Measurements from ENCODE around the gene FOXL2.

Gene FOXL2

DNA sequence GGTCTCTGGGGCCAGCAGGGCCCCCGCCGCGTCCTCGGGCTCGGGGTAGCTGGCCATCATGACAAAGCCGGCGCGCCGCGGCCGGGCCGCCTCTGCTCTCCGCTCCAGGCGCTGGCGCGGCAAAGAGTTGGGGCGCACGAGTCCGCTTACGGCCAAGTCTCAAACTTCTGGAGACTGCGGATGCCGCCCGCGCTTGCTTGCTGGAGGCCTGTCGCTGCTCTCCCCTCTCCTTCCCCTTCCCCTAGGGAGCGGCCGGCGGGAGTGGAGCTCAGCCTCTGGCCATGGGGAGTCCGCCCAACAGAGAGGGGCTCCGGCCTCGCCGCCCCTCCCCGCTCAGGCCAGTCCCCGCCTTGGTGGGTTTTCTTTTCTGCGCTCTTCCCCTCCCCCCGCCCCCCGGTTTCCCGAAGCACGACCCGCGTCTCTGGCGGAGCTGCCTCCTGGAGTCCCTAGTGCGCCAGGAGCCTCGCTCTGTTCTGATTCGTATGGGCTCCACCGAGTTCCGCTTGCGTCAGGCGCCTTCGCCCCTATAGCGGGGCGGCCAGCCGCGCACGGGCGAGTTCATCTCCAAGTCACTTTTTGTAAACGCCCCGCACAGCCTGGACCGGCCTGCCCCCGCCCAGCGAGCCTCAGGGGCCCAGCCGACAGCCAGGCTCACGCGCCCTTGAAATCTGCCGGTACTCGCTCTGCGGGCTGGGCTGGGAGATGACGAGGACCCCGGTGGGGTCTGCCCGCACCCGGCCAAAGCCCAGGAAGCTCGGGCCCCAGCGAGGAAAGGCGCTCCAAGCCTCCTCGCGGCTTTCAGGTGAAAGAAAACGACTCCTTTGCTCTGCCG is at the start of gene FOXL2, which contains the start of gene FOXL2NB:
TSS of gene FOXL2 (minus strand) at position 475 of the 832 bp plus-strand sequence. CDS start at position 60, 415 bp downstream.
TSS of gene FOXL2NB (plus strand) at position 555 of the 832 bp plus-strand sequence. CDS start at position 703, 148 bp downstream.
- DNase-seq: no peak

DNA sequence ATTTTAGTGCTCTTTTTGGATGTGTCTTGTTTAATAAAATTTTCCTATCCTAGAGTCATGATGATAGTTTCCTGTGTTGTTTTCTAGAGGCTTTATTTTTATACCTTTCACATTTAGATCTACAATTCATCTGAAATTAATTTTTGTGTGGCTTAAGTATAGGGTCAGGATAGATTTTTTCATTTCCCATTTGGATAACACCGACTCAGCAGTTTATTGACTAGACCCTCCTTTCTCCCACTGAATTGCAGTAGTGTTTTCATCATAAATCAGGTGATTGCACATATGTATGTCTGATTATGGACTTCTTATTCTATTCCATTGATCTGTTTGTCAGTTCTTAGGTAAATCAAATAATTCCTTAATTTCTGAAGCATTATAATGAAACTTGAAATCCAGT is 48.8 kb upstream of the FOXL2 start:
- no peak for DNase-seq

DNA sequence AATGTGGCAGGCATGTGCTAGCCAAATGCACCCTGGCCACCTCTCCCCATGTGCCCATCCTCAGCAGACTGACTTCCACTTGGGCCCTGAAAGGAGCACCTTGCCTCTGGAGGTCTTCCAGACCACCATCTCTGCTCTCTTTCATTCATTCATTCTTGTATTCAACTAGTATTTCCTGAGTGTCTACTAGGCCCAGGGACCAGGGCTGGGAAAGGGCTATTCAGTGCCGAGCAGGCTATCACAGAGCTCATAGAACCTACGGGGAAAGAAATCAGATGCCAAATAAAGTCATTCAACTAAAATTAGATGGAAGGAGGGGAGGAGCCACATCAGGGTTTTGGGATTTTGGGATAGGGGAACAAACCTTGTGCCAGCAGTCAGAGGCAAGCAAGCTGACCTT is 40.2 kb upstream of the FOXL2 start:
- no peak for DNase-seq

DNA sequence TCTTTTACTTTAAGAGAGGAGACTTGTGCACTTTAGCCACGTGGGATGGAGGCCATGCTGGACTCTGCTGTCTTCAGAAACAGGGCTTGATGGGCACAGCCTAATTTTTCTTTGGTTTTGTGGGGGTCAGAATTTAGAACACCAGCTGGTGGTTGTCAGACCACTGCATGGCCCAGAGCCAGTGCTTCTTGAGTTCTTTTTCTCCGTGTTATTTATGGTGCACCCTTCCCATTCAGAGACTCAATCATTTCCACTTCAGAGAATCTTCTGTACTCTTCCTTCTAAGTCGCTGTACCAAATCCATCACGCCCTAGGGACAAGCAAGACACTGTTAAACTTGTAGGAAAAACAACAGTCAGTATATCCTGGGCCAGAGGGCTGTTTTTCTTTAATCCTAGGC is 39.0 kb upstream of the FOXL2 start:
- DNase-seq: no peak

DNA sequence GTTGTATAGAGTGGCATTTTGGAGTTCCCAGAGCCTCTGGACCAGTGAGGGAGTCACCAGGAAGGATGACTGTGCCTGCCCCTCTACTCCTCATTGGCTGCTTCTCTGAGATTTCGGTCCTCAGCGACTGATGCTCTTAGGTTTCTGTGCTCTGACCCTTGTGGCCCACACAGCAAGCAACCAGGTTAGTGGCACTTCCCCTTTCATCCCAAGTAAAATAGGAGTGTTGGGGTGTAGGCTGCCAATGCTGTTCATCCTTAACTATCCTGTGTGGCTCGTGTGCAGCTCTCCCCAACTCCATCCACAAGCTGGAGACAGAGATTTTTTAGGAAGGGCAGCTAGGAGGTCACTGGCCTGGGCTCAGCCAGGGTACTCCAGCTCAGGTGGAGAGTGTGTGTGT is 37.9 kb upstream of the FOXL2 start:
- no peak for DNase-seq

DNA sequence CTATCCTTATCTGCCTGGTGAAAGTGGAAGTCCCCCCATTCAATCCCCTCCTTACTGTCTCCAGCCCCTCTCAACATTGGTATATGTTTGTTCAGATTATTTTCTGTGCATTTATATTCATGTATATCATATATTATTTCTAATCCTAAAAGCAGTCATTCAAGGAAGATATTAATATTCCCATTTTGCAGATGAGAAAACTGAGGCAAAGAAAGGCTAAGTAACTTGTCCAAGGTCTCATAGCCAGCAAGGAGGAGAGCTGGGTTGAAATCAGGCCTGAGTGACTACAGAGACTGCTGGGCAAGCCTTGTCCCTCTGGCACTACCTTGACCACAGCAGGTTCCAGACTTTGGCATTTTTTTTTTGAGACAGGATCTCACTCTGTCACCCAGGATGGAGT is 29.1 kb upstream of the FOXL2 start:
- DNase-seq: no peak

DNA sequence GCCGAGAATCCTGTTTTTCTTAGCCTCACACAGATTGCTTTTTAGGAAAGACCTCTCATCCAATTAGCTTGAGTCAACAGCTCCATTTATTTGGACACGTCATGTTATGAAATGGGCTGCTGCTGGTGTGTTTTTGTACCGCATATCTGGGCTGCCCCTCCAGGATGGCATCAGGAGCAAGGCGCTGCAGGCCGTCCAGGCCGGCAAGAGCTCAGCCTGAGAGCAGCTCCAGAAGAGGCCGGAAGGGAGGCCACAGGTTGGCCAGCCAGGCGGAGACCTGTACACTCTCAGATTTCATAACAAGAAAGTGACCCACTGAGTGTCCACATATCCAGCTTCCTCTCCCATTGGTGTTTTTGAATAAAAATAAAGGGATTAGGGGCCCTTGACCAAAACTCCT is 28.4 kb upstream of the FOXL2 start:
- no peak for DNase-seq

DNA sequence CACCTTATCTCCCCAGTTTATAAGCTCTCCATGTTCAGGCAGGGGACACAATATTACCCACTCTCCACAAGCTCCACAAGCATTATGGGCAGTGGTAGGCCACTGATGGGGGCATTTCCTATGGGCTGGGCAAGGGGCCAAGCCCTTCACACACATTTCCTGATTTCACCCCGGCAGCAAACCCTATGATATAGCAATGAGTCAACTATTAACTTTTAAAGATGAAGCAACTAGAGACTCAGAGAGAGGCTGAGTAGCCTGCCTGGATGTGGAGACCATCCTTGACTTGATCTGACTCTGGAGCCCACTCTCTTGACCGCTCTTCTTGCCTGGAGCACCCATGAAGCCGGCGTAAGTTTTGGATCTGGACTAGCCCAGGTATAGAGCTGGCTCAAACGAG is 27.5 kb upstream of the FOXL2 start:
- no peak for DNase-seq

DNA sequence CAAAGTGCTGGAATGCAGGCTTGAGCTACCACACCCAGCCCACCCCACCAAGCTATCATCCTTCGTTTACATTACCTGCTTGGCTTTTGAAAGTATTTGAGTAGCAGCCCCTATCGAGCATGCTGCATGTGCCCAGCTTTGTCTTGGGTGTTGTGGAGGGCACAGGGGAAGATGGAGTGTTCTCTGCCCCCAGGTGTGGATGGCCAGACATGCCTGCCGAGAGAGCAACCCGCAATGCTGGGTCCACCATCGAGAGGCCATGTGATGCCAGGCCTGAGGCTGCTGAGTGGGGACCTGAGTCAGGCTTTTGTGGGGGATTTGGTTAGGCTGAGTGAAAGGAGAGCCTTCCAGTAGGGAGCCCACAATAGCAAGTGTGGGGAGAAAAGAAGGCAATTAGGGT is 26.0 kb upstream of the FOXL2 start:
- no peak for DNase-seq

DNA sequence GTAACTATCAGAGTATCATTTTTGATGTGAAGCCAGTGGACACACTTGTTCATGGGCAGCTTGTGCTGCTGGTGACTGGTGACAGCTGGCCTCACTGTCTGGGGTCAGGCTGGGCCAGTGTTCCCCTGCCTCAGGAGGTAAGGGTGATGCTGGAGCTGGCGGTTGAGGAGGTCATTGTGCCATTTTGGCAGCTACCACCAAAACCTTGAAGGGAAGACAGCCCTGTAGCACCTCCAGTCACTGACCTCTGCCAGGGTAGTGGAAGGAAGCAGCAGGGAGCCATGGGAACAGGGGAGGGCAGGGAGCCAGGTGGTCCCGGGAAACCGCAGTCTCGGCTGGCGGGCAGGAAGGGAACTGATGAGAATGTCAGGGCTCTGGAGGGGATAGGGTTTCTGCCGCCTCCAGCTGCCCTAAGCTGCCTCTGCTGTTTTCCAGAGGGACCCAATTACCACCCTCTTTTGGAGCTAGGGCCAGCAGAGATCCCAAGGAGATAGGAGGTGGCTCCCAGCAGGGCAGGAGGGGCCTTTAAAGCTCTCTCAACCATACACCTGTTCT is 24.9 kb upstream of the FOXL2 start:
- no peak for DNase-seq

DNA sequence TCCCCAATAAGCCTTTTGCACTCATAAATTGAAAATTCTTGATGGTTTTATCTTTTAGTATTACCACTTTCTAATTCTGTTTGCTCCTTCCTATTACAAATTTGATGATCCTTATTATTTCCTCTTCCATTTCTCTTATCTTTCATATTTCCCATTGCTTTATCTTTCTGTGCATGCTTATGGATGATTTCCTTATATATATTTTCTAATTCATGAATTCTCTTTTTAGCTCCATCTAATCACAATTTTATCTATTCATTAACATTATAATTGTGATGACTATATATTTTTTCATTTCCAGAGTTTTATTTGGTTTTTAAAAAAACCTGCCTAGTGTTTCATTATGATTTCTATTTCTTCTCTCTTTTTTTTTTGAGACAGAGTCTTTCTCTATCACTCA is 18.0 kb upstream of the FOXL2 start:
- no peak for DNase-seq

DNA sequence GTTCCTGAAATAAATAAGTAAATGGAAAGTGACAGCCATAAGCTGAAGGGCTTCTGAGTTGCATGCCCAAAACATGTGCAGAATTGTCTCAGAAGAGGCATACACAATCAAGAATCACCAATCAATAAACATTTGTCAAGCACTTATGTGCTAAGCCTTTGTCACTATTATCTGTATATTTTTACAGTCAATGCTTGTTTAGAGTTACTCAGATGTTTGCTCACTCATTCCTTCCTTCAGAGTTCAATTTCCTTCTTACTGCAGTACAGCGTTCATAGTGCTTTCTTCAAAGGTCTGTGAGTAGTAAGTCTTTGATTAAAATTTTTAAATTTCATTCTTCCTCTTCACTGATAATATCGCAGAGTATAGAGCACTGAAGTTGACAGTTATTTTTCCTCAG is 17.3 kb upstream of the FOXL2 start:
- no peak for DNase-seq

DNA sequence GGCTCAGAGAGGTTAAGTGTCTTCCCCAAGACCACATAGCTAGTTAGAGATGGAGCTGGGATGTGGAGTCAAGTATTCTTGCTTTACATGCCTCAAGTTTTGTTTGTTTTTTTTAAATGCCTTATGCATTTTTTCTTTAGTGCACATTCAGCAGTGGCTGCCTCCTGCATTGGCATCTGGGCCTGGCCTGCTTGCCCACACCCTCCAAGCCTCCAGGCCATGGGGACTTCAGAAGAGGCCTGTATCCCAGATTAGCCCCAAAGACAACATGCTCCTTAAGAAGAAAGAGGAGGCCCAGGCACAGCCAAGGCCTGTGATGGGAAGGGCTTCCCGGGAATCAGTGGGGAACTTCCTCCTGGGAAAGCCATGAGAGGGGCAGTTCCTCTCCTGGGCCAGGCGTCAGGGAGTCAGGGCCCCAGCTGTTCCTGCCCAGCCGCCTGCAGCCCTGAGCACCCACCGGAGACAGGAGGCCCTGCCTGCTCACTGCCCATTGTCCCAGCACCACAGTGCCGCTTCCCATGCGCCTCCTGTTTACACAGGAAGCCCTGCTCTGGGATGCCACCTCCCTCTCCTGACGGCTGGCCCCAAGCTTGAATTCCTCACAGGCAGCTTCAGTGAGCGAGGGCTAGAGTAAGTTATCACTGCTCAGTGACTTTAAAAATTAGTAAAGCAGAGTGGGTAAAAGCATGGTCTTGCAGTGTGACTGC is 16.1 kb upstream of the FOXL2 start:
- no peak for DNase-seq

DNA sequence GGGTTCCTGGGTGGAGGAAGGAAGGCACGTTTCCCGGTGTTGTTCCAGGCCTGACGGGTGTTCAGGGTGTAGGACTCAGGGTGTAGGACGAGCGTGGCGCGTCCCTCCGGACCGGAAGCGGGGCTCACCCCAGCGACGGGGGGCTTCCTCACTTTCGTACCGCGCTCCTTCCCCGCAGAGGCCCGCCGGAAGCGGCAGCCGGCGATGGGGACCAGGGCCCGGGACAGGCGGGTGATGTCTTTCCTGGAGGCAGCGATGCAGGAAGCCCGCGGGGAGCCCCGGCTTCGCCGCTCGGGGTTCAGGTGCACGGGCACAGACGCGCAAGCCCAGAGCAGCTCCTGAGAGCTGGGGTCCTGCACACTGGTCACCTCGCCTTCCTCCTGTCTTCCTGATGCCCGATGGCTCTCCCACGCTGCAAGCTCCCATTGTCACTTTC is 13.5 kb upstream of the FOXL2 start:
- DNase-seq: no peak

DNA sequence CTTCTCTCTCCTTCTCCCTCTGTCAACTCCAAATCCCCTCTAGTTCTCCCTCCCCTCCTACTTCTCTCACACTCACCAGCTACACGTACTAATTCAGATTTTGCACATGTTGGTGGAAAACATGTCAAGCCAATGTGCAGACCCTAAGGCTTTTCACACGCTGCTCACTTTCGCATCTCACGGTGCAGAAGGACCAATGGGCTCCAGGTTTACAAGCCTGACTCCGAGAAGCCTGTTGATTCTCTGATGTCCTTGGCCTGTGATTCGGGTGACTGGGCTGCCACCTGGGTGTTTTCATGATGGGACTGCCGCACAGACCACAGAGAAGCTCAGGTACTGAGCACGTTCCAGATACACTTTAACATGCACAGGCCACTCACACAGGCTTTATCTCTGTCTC is 3.8 kb upstream of the FOXL2 start:
- DNase-seq: no peak

DNA sequence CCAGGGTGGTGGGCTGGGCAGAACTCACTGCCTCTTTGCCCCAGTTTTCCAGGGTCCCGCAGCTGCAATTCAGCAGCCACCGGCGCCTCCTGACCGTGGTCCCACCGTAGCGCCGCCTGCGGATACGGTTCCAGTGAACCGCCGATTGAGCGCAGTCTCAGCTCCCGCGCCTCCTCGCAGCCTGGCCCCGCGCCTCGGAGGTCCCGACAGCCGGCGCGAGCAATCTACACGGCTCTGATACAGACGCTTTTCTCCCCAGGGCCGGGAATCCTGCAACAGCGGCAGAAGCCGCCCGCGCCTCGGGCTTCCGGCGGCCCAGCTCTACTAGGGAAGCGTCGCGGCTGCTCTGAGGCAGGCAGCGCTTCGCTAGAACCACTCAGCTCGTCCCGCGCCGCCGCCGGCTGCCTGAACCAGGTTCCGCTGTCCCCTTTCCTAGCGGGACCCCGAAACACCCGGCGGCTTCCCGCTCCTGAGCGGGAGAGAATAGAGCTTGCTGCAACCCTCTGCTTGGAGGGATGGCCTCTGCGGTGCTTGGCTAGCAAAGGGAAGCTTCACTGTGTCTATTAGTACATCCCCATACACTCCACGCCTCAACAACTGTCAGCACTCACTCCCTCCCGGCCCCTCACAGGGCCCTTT is 3.2 kb upstream of the FOXL2 start:
- DNase-seq: no peak

DNA sequence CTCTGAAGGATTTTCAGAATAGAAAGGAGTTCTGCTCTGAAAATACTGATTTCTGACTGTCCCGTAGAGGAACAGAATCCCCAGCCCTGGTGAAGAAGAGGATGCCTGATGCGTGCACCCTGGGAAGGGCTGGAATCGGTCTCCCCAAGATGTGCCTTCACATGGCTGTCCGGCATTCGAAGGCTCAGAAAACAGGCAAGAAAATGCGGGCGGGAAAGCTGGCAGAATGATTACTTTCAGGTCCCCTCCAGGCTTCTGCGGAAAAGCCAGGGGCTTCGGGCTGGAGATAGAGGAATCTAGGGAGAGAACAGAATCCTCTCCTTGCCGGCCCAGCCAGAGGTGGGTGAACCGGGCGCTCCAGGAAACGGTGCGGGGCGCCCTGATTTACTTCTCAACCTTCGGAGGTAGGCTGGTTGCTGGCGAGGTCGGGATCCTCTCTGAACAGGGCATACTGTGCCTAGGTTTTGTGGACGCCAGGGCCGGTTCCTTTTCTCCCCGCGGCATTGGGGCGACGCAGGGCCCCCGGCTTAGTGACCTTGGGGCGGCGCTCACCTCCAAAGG is 2.6 kb upstream of the FOXL2 start:
- no peak for DNase-seq

DNA sequence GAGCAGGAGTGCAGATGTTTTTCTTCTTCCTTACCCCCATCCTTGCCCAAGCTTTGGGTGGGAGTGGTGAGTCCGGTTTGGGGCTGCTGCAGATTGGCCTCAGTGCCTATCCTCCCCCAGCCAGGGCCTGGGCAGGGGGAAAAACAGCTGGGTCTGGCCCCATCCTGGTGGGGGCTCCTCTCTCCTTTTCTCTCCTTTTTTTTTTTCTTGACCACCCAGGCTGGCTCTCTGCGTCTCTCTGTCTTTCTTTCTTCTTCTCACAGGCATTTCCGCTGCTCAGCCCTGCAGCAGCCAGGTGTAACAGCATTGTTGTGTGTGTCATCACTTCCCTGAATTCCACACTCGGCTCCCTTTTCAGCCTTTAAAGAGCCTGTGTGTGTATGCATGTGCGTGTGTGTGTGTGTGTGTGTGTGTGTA is 2.1 kb upstream of the FOXL2 start:
- DNase-seq: no peak

DNA sequence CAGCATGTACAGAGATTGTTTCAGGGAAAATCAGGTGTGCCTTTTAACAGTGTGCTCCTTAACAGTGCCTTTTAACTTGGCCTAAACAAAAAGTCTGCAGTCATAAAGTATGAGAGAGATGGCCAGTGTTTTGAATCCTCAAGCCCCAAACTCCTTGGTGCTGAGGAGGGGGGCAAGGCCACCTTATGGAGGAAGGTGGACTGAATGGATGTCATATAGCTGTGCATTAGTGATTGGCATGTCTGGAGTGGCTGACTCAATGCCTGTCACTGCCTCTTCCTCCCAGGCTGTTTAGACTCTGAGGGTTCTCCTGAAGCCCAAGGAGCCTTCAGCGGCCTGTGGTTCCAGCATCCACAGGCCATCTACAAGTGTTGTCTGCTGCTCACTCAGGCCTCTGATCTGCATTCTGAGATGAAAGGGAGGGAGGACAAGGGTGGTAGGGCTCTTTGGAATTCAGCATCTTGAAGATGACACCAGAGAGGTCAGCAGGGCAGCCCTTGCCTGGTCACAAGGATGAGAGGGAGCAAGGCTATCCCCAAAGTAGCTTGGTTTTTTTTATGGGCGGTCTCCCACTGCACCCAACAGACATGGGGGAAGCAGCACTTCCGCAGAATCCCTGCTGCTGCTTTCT is 1.5 kb upstream of the FOXL2 start:
- no peak for DNase-seq

DNA sequence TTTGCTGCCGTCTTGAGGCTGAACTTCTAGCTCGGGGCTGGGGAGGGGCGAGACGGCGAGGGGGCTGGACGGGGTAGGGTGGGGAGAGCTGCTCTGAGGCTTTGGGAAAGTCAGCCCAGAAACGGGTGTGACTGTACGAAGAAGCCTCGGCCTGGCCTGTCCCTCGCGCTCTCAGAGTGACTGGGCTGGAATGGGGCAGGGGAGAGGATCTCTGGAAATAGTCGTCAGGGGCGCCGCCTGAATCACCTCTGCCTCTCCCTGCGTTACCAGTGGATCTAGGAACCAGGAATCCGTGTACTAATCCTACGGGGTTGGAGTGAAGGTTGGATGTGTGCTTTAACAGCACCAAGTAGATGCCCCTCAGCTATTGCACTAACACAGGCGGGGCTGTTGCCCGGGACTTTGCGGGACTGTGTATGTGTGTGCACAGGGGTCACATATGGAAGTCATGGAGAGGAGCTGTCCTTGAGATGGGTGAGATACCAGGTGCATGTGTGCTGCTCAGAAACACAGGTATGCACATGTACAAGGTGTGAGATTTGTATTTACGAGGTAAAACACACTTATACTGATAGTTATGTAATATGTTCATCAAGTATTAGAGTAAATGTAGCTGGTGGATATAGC is 671 bp upstream of the FOXL2 start:
- DNase-seq: no peak

DNA sequence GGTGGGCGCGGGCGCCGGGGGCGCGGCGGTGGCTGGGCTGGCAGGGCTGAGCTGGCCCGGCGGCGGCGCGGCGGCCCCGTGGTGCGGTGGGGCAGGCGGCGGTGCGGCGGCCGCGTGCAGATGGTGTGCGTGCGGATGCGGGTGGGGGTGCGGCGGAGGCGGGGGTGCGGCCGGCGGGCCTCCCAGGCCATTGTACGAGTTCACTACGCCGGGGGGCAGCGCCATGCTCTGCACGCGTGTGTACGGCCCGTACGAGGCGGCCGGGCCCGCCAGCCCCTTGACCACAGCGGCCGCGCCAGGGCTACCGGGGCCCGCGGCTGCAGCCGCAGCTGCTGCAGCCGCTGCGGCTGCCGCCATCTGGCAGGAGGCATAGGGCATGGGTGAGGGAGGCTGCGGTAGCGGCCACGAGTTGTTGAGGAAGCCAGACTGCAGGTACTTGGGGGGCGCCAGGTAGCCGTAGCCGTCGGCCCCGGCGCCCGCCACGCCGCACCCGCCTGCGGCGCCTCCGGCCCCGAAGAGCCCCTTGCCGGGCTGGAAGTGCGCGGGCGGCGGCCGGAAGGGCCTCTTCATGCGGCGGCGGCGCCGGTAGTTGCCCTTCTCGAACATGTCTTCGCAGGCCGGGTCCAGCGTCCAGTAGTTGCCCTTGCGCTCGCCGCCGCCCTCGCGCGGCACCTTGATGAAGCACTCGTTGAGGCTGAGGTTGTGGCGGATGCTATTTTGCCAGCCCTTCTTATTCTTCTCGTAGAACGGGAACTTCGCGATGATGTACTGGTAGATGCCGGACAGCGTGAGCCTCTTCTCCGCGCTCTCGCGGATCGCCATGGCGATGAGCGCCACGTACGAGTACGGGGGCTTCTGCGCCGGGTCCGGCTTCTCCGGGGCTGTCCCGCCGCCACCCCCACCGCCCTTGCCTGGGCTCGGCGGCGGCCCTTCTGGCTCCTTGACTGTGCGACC is 951 bp downstream of the FOXL2 start:
- DNase-seq: no peak

All from CD4-positive, alpha-beta T cell treated with Interleukin-10 for 1 hour (primary cell).